A549 (cell line): ENCODE results near the gene HK1.

ENCODE experiments used
- BHLHE40 ChIP-seq: IDR thresholded peaks from 2 replicates; pipeline ENCODE4 v1.6.1; 2012; ENCODE audit warnings: low read depth, low read length, inconsistent platforms
- CBX8 ChIP-seq: fragments of 200-600 bp; sonication (generic); IDR thresholded peaks from 2 replicates; pipeline ENCODE4 v1.6.1; 2016
- CEBPB ChIP-seq, 2 experiments: fragments of >200 bp in 1 of 2; sonication (Bioruptor Twin) in 1 of 2; formaldehyde crosslinking in 1 of 2; IDR thresholded peaks; 2 replicates each; pipeline ENCODE4 v1.6.1; 2012 to 2016
- CHD2 ChIP-seq: fragments of 150-350 bp; IDR thresholded peaks from 2 replicates; pipeline ENCODE4 v1.6.1; 2014; ENCODE audit warnings: low read length; ENCODE audit not compliant: partially characterized antibody
- CHD4 ChIP-seq: fragments of 200-600 bp; sonication (generic); IDR thresholded peaks from 2 replicates; pipeline ENCODE4 v1.6.1; 2016; ENCODE audit warnings: antibody characterized with exemption, mild to moderate bottlenecking, borderline replicate concordance
- EP300 ChIP-seq, 2 experiments: fragments of >200 bp; sonication (Bioruptor Twin); formaldehyde crosslinking; IDR thresholded peaks; 2 replicates in 1 of 2; 3 replicates in 1 of 2; pipeline ENCODE4 v1.6.1; 2016 to 2017
- HOXA7 ChIP-seq: fragments of 250-450 bp; sonication (Bioruptor Pico); IDR thresholded peaks from 2 replicates; pipeline ENCODE4 v1.5.0; 2020; ENCODE audit warnings: mild to moderate bottlenecking, moderate library complexity
- POLR2A ChIP-seq: IDR thresholded peaks from 2 replicates; pipeline ENCODE4 v1.6.1; 2012; ENCODE audit warnings: mild to moderate bottlenecking, low read length
- RAD21 ChIP-seq, 2 experiments: fragments of >200 bp in 1 of 2; sonication (Bioruptor Twin) in 1 of 2; formaldehyde crosslinking in 1 of 2; IDR thresholded peaks in 1 of 2; conservative IDR thresholded peaks in 1 of 2; 2 replicates in 1 of 2; 3 replicates in 1 of 2; pipeline ENCODE4 v1.6.1; 2012 to 2018; ENCODE audit warnings: inconsistent platforms in 1 of 2
- REST ChIP-seq: fragments of 200-600 bp; sonication (generic); IDR thresholded peaks from 2 replicates; pipeline ENCODE4 v1.6.1; 2016; ENCODE audit warnings: antibody characterized with exemption, mild to moderate bottlenecking, moderate library complexity
- RFX5 ChIP-seq: fragments of 450-650 bp; IDR thresholded peaks from 2 replicates; pipeline ENCODE4 v1.7.1; 2014; ENCODE audit warnings: antibody characterized with exemption, mild to moderate bottlenecking, moderate library complexity
- USF2 ChIP-seq: fragments of 450-650 bp; IDR thresholded peaks from 2 replicates; pipeline ENCODE4 v1.6.1; 2014; ENCODE audit warnings: antibody characterized with exemption
- ZSCAN20 ChIP-seq: fragments of 250-450 bp; sonication (Bioruptor Pico); IDR thresholded peaks from 2 replicates; pipeline ENCODE4 v1.8.0; 2022; ENCODE audit warnings: mild to moderate bottlenecking, moderate library complexity
- TF ChIP-seq, protein P1 (sequence below): fragments of >200 bp; sonication (Bioruptor Twin); formaldehyde crosslinking; IDR thresholded peaks from 3 replicates; pipeline ENCODE4 v1.5.1; 2016

- TF ChIP-seq ZSCAN20 (CRISPR knock-in tag) (peak; percentile 90), EP300 (IDR thresholded peaks at IDR 0.05) (peak; percentile 46 to 74; a peak in 2 of 5 replicates), CEBPB (IDR thresholded peaks at IDR 0.05) (no peak), REST (no peak), POLR2A (no peak), CBX8 (no peak), USF2 (no peak), RFX5 (peak; percentile 60), BHLHE40 (no peak), CHD2 (no peak), CHD4 (no peak), RAD21 (conservative IDR thresholded peaks at IDR 0.05 in 1 of 2, IDR thresholded peaks at IDR 0.05 in 1 of 2) (peak in 1 of 2 experiments; percentile 37; a peak in 3 of 5 replicates), HOXA7 (peak; percentile 88; the same call in 1 of the 2 replicates)
- TF ChIP-seq, protein P1, sequence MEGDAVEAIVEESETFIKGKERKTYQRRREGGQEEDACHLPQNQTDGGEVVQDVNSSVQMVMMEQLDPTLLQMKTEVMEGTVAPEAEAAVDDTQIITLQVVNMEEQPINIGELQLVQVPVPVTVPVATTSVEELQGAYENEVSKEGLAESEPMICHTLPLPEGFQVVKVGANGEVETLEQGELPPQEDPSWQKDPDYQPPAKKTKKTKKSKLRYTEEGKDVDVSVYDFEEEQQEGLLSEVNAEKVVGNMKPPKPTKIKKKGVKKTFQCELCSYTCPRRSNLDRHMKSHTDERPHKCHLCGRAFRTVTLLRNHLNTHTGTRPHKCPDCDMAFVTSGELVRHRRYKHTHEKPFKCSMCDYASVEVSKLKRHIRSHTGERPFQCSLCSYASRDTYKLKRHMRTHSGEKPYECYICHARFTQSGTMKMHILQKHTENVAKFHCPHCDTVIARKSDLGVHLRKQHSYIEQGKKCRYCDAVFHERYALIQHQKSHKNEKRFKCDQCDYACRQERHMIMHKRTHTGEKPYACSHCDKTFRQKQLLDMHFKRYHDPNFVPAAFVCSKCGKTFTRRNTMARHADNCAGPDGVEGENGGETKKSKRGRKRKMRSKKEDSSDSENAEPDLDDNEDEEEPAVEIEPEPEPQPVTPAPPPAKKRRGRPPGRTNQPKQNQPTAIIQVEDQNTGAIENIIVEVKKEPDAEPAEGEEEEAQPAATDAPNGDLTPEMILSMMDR = no peak
Measured at GRCh38 chr10:69446650-69447151, 168.4 kb downstream of the HK1 start.
